GM21717 (cell line): ENCODE results near the gene TMEM86B.

Experiments
- ATAC-seq: cut with Tn5 transposase; IDR thresholded peaks from one replicate; pipeline ENCODE4 v1.9.1; 2021; ENCODE audit warnings: mild to moderate bottlenecking, moderate library complexity; ENCODE audit not compliant: unreplicated experiment

Gene TMEM86B

DNA sequence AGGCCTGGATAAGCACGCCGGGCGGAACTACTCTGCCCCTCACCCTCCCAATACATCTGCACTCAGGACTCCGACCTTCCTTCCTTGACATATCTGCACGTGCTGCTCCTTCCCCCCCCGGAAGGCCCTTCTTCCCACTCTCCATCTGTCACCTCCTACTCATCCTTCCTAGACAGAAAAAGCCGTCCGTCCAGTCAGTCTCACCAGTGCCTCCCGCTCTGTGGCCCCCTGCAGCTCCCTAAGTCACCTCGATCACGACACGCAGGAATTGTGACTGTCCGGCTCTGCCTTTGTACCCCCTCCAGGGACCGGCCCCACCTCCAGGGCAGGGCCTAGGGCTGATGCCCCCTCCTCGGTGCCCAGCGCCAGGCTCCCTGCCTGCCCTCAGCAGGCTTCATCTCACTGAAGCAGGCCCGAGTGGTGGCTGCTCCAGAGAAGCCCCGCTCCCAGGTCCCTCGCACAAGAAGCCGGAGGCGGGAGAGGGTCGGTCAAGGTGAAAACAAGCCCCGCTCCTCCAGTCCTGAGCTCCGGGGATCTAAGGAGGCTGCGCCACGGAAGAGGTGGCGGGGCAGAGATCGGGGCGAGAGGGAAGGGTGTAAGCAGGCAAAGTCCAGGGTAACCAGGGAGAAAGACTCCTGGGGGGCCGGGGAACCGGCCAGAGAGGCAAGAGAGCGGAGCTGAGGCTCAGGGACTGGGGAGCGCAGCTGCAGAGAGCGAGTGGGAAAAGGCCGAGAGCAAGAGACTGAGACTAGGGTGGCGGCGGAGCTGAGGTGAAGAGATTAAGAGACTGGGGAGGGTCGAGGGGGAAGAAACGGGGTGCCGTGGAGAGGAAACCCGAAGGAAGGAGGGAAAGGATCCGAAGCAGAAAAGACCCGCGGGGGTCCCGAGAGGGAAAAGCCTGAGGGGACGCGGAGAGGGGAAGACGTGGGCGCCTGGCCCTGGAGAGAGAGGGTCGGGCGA lies 29.2 kb upstream of the TMEM86B start:
- ATAC-seq, result peak; percentile 2

DNA sequence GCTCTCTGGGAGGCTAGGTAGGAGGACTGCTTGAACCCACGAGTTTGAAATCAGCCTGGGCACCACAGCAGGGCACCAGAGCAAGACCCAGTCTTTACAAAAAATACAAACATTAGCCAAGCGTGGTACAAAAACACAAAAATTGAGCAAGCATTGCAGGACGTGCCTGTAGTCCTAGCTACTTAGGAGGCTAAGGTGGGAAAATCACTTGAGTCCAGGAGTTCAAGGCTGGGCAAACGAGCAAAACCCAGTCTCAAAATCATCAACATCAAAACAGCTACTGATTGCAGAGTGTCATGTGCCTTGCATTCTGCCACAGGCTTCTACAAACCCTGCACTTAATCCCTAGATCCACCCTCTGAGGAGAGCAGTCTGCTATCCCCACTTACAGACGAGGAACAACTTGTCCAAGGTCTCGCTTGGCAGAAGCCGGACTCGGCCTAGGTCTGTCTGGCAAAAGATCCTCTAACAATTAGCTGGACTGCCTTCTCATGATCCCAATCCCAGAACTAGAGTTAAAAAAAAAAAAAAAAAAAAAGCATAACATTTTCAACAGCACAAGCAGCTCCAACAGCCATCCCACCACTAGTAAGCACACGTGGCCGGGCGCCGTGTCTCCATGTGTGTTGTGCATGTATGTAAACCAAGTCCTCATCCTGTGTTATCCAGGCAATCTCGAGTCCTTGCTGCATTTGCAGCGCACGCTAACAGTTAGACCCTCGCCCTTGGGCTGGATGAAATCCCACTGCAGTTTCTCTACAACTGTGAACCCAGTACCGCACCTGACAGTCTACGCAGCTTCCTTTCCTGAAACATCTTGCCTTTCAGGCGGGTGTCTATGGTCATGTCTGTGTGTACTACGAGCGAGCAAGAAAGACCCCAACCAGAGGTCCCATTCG lies 28.2 kb upstream of the TMEM86B start:
- no peak for ATAC-seq

DNA sequence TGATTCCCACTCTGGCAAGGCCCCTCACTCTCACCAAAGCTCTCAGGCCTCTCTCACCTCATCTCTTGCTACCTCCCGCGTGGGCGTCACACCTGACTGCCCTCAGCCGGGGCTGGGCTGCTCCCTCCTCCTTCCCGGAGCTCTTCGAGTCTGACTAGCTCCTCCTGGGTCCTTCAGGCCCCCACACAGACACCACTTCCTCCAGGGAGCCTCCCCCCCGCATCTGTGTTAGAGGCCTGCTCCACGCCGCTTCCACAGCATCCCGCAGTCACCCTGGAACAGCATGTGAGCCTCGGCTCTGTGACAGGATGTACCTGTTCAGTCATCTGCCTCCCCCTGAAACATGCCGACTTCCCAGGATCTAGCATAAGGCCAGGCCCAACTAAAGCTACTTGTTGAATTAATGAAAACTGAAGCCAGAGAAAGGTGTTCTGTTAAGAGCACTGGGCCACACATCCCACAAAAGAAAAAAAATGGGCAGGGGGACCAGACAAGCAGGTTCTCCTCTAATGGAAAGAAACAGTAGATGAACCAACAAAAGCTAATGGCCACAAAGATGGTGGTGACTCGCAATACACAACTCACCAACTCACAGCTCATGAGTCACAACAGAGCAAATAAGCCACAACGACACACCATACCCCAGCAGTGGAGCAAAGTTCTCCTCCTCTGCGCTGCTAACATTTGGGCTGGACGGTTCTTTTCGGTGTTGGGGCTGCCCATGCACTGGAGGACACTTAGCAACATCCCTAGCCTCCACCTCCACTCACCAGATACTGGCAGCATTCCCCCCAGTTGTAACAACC lies 27.3 kb upstream of the TMEM86B start:
- no peak for ATAC-seq

DNA sequence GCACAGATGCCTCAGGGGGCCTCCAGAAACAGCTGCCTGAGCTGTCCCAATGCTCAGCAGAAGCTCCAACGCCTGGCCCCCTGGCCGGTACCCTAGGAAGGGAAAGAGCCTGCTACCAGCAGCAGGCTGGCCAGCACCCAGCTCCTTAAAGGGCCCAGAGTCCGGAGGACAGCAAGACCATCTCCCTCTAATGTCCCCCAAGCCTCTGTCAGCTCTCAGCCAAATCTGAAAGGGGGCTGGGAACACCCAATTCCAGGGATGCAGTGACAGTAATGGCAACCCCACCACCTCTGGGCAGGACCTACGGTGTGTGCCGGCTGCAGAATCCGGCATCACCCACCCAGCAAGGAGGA lies 26.0 kb upstream of the TMEM86B start:
- ATAC-seq, result no peak

DNA sequence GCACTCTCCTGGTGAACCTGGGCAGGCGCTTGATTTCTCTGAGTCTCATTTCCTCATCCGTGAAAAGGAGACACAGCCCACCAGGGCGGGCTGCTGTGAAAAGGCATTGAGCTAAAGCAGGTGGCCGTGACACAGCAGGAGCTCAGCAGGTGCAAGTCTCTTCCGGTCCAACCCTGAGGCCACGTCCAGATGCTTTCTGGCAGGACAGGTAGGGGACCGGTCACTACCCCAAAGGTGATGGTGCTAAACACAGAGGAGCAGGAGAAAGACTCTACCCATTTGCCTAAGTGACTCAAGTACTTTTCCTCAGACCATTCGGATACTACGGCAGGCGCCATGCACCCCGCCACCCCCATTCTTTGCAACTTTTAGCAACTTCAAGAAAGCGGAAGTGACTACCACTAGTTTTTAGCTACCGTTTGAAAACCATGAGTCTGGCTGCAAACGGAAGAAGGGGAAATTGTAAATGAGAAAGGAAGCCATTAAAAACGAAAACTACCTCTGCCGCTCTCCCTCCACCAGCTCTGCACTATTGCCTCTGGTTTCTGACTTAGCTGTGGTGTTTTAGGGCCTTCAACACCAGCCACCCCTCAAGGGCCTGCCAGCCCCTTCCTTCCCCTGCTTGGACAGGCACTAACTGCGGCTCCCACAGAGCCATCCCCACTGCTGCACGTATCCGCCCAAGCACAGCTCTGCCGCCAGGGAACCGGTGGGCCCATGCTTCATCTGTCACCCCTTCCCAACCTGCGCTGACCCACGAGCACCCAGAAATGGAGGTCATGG lies 25.5 kb upstream of the TMEM86B start:
- ATAC-seq, result peak; percentile 25

DNA sequence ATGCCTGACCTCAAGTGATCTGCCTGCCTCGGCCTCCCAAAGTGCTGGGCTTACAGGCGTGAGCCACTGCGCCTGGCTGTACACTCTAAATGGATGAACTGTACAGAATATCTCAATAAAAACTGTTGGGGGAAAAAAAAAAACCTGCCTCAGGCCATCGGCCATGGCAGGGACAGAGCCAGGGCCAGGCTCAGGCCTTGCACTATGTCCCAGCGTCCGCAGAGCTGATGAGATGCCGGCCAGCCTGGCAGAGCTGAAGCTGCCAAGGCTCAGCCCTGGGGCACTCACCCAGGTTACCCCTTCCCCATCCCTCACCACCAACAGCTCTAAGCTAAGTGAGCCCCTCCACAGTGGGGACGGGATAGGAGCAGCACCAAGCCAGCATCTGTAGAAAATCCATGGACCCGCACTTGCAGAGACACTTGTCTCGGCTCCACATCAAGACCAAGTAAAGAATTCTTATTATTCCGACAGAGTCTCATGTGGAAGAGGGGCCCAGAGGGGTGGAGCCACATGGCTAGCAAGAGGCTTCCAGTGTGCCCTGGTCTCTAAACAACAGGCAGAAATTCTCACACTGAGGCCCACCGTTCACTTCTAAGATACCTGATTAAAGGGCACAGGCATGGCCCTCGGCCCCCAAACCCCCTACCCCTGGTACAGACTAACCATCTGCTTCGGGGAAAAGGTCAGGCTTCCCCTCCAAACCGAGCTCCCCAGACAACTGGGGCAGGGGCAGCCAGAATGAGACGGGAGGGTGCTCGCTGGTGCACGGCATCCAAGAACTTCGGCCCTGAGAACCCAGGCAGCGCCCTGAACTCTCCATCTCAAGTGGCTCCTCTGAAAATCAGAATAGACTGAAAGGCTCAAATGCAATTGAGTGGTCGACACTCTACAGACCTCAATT lies 24.4 kb upstream of the TMEM86B start:
- no peak for ATAC-seq

- no peak for ATAC-seq
These were observed 22.9 kb upstream of the TMEM86B start for GRCh38 chr19:55251341-55252081.

- ATAC-seq, result no peak
These were observed 21.9 kb upstream of the TMEM86B start for GRCh38 chr19:55250262-55251036.

DNA sequence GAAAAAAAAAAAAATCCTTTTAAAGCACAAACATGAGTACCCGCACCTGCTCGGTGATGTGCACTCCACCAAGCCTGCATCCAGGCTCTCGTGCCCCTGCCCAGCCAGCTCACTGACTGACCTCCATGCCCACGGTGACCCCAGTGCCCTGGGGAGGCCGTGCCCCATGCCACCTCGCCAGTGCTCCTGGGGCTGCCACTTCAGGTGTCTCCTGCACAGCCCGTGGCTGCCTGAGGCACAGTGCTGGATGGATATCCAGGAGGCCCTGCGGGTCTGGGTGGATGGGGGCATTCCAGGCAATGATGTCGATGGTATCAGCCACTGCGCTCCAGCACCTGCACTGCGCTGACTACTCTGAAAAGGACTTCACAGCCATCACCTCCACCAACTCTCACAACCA lies 21.3 kb upstream of the TMEM86B start:
- ATAC-seq, result no peak

GRCh38 chr19:55248704-55249103 lies 20.1 kb upstream of the TMEM86B start:
- ATAC-seq, result no peak

- ATAC-seq, result no peak
These were observed 19.7 kb upstream of the TMEM86B start for GRCh38 chr19:55248166-55248675.

DNA sequence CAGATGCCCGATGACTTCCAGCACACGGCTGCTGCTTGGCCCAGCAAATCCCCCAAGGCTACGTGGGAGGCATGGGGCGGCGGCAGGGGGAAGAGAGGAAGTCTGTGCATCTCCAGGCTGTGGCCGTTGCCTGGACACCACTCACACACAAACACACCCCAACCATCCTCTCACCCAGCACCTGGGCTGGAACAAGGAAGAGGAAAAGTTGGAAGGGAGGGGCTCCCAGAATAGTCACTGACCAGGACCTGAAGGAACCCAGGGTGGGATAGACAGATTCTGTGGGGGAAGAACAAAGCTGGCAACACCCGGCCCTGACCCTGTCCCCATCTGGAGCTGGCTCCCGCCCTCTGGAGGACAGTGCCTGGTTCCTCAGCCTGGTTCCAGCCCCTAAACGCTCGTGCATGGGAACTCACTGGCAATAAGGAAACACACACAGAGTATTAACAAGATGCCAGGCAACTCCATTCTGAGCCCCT lies 19.1 kb upstream of the TMEM86B start:
- ATAC-seq, result no peak

GRCh38 chr19:55246462-55247451 lies 18.2 kb upstream of the TMEM86B start:
- ATAC-seq, result no peak

GRCh38 chr19:55245236-55245904 lies 16.8 kb upstream of the TMEM86B start:
- ATAC-seq, result no peak

DNA sequence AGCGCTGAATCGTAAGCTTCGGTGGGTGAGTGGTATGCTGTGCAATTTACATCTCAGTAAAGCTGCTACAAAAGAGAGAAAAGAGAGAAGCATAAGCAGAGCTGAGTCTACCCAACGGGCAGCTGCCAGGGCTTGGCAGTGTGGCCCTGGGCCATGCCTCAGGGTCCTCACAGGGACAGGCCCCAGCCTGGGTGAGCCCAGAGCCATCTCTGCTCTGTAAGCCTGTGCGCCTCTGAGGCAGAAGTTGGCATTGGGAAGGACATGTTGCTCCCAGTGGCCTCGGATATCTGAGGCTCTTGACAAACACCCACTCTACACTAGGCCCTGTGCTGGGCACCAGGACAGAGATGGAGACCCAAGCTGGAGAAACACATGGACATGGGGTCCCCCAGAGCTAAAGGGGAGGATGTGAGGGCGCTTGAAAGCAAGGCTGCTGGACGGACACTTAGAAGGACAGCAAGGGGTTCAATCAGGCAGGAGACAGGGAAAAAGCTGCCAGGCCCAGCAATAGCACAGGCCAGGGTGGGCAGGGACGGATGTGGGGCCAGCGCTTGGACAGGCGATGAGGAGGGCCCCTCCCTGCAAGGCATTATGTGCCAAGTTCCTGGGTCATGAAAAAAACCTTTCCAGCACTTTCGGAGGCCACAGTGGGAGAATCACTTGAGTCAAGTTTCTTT lies 15.6 kb upstream of the TMEM86B start:
- ATAC-seq, result no peak
